PC-3 (cell line): Measurements from ENCODE around the gene OR13J1.

Experiments
- EZH2 ChIP-seq: fragments of 300-600 bp; sonication (generic); IDR thresholded peaks from one replicate; pipeline ENCODE4 v1.6.1; 2017; ENCODE audit warnings: antibody characterized with exemption, mild to moderate bottlenecking, low read length; ENCODE audit not compliant: unreplicated experiment
- EZH2phosphoT487 ChIP-seq: fragments of 300-600 bp; sonication (generic); IDR thresholded peaks from 2 replicates; pipeline ENCODE4 v1.6.1; 2018; ENCODE audit warnings: mild to moderate bottlenecking, antibody characterized with exemption, low read length, borderline replicate concordance
- TF ChIP-seq, protein P1 (sequence below): fragments of 300-600 bp; sonication (generic); conservative IDR thresholded peaks from 2 replicates; pipeline ENCODE4 v1.5.1; 2017; ENCODE audit warnings: antibody characterized with exemption, low read depth, mild to moderate bottlenecking, low read length

DNA sequence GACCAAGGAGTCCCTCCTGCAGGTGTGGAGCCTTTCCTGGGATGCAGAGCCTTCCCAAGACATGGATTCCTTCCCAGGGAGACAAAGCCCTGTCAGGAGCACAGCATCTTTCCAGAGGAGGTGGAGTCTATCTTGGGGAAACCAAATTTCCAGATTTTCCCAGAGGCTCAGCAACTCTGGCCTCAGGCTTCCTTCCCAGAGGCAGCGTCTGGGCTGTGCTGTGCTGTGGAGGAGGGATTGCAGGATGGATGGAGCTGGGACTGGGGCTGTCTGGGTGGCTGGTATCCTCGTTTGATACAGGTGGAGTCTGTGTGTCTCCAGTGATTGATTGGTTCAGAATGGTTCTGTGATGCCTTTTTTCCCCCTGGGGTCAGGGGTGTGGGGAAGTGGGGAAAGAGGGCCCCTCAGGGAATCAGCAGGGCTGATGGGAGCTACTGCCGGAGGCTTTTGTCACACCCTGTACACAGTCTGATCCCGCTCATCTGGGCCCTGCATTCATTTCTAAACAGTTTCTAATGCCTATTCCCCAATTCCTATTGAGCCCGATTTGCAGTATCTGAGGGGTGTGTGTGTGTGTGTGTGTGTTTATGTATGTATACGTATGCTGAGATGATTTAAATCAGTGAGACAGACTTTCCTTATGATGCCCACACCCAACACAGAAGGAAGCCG lies 16.0 kb downstream of the OR13J1 start:
- TF ChIP-seq, protein P1, sequence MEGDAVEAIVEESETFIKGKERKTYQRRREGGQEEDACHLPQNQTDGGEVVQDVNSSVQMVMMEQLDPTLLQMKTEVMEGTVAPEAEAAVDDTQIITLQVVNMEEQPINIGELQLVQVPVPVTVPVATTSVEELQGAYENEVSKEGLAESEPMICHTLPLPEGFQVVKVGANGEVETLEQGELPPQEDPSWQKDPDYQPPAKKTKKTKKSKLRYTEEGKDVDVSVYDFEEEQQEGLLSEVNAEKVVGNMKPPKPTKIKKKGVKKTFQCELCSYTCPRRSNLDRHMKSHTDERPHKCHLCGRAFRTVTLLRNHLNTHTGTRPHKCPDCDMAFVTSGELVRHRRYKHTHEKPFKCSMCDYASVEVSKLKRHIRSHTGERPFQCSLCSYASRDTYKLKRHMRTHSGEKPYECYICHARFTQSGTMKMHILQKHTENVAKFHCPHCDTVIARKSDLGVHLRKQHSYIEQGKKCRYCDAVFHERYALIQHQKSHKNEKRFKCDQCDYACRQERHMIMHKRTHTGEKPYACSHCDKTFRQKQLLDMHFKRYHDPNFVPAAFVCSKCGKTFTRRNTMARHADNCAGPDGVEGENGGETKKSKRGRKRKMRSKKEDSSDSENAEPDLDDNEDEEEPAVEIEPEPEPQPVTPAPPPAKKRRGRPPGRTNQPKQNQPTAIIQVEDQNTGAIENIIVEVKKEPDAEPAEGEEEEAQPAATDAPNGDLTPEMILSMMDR = no peak
- TF ChIP-seq EZH2phosphoT487 = no peak
- no peak for TF ChIP-seq EZH2
